ENCODE data around the gene PIRT.

GRCh38 chr17:10793256-10793655, 44.6 kb downstream of the PIRT start:
- TF ChIP-seq EP300 (IDR thresholded peaks at IDR 0.05; ENCODE audit: borderline replicate concordance in 1 of 2, low read depth in 1 of 2, low read length in 1 of 2) = no peak
- TF ChIP-seq SMC3 (IDR thresholded peaks at IDR 0.05; ENCODE audit: low read depth, low read length) = no peak
- TF ChIP-seq REST (IDR thresholded peaks at IDR 0.05; ENCODE audit: low read depth, low read length) = no peak
- no peak for TF ChIP-seq CHD2 (IDR thresholded peaks at IDR 0.05; ENCODE audit: low read length, partially characterized antibody)
- TF ChIP-seq CTCF (IDR thresholded peaks at IDR 0.05) = no peak
- TF ChIP-seq TEAD4 (IDR thresholded peaks at IDR 0.05; ENCODE audit: borderline replicate concordance, insufficient read depth) = no peak
- TF ChIP-seq FOXM1 (IDR thresholded peaks at IDR 0.05; ENCODE audit: low read depth) = no peak
